Left lung (tissue), 10 donors: ENCODE measurements around the gene NAA10. TPM values are rescaled to one million over a fixed set of nuclear protein-coding genes. Genes with fewer than 3 reads are reported as not detected.

Experiments
- ATAC-seq: fragments of 200-7000 bp; cut with Tn5 transposase; one replicate; pipeline ENCODE4 v1.9.1; 2020; ENCODE audit warnings: moderate library complexity
- DNase-seq, 4 donors: peaks; one replicate each; pipeline ENCODE4 v3.0.0-alpha.2; 2013 to 2020
- H3K27ac ChIP-seq, 2 donors: fragments of 200-600 bp; sonication (generic) in 1 of 2; one replicate each; pipeline versions ENCODE4 v1.5.0 to v1.8.0; 2020 to 2021
- H3K27me3 ChIP-seq, 2 donors: fragments of 200-600 bp; sonication (generic) in 1 of 2; one replicate each; pipeline versions ENCODE4 v1.5.0 to v1.8.0; 2020 to 2021
- H3K36me3 ChIP-seq, 2 donors: fragments of 200-600 bp; sonication (generic) in 1 of 2; one replicate each; pipeline versions ENCODE4 v1.5.0 to v1.8.0; 2020 to 2021
- H3K4me1 ChIP-seq, 2 donors: fragments of 200-600 bp; one replicate each; pipeline ENCODE4 v1.8.0; 2021
- H3K4me3 ChIP-seq, 2 donors: fragments of 200-600 bp; sonication (generic) in 1 of 2; one replicate each; pipeline versions ENCODE4 v1.5.0 to v1.8.0; 2020 to 2021; ENCODE audit warnings: mild to moderate bottlenecking in 1 of 2
- H3K9me3 ChIP-seq, 2 donors: fragments of 200-600 bp; sonication (generic) in 1 of 2; one replicate each; pipeline versions ENCODE4 v1.5.0 to v1.8.0; 2020 to 2021
- intact Hi-C, 2 donors: fragments of 100-400 bp; cut with DNase I; formaldehyde crosslinking; loops; one replicate each; pipeline versions ENCODE4 v1.11.2 to v1.14.2; 2022
- polyA plus RNA-seq, 6 donors: library from polyadenylated mRNA; unstranded; fragments of 120-200 nt; gene quantifications; one replicate each; pipeline ENCODE4 v1.2.1, GENCODE V29; 2013; ENCODE audit not compliant: insufficient read length in 6 of 6
- total RNA-seq, 2 donors: library from RNA; stranded (reverse); fragmentation: NEBNext Ultra II Directional; extraction: Animal tissue kit (Norgen Biotek cat#: 25700); gene quantifications; one replicate each; pipeline ENCODE4 v1.2.1, GENCODE V29; 2021
- TF ChIP-seq, protein P1 (sequence below), 2 donors: fragments of 200-600 bp; sonication (generic) in 1 of 2; IDR thresholded peaks; one replicate each; pipeline versions ENCODE4 v1.5.0 to v1.8.0; 2021; ENCODE audit warnings: antibody characterized with exemption in 2 of 2
- donor health status: DM: no; HTN: yes; CAD: no.
- donor health status: DM: no; HTN: no; CAD: no.

The NAA10 gene
- total and polyA plus RNA-seq, 8 donors, result 49.0 to 105 (median 57.5) TPM

GRCh38 chrX:153925739-153926551 lies 8.9 kb downstream of the NAA10 start, which contains the start of gene ARHGAP4:
ARHGAP4 (minus strand) TSS chrX:153926264; CDS start chrX:153926202, 62 bp downstream.
- TF ChIP-seq, protein P1, sequence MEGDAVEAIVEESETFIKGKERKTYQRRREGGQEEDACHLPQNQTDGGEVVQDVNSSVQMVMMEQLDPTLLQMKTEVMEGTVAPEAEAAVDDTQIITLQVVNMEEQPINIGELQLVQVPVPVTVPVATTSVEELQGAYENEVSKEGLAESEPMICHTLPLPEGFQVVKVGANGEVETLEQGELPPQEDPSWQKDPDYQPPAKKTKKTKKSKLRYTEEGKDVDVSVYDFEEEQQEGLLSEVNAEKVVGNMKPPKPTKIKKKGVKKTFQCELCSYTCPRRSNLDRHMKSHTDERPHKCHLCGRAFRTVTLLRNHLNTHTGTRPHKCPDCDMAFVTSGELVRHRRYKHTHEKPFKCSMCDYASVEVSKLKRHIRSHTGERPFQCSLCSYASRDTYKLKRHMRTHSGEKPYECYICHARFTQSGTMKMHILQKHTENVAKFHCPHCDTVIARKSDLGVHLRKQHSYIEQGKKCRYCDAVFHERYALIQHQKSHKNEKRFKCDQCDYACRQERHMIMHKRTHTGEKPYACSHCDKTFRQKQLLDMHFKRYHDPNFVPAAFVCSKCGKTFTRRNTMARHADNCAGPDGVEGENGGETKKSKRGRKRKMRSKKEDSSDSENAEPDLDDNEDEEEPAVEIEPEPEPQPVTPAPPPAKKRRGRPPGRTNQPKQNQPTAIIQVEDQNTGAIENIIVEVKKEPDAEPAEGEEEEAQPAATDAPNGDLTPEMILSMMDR (IDR thresholded peaks at IDR 0.05), result no peak
- H3K4me1 ChIP-seq, result peaks cover 4 to 44% of the 10 kb centered on the region in 2 donors
- peak within 1 kb of the TSS; percentile 15 to 57 for H3K4me3 ChIP-seq
- ATAC-seq (no peak), DNase-seq (peak in 1 of 4 donors; percentile 86)
- no peaks in the 10 kb centered on the region for H3K9me3 ChIP-seq
- peaks cover 0 to 14% of the 10 kb centered on the region in 2 donors for H3K36me3 ChIP-seq
- intact Hi-C loops, result no loop called here
- H3K27ac ChIP-seq, result peak within 1 kb of the TSS; percentile 96 to 97
- no peaks in the 10 kb centered on the region for H3K27me3 ChIP-seq

DNA sequence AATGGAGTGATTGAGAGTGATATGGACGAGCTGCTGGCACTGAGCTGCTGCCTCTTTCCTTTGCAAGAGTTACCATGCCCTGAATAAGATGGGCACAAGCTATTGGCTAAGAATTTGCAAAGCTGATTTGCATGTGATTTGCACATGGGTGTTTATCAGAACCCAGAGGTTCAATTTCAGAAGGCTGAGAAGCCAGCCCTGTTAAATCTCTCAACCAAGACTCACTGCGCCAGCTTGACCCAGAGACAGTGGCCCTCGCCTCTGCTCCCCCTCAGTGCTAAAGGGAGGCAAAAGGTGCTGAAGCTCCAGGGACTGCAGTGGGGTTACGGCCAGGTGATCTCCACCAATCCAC lies 9.5 kb downstream of the NAA10 start:
- no peak for ATAC-seq
- intact Hi-C loops, result no loop called here
- Histone ChIP-seq H3K4me3 (peak overlapping the region in 1 of 2 donors; percentile 57), H3K36me3 (peaks cover 0 to 14% of the 10 kb centered on the region in 2 donors), H3K27ac (peak overlapping the region; percentile 67 to 97), H3K27me3 (no peaks in the 10 kb centered on the region), H3K4me1 (peaks cover 4 to 44% of the 10 kb centered on the region in 2 donors), H3K9me3 (no peaks in the 10 kb centered on the region)
- no peak for DNase-seq
- TF ChIP-seq, protein P1 (IDR thresholded peaks at IDR 0.05), result no peak

- intact Hi-C loops, result no loop called here
- no peaks in the 10 kb centered on the region for H3K27me3 ChIP-seq
- ATAC-seq (no peak), DNase-seq (peak in 2 of 4 donors; percentile 44 to 57)
- TF ChIP-seq, protein P1 (IDR thresholded peaks at IDR 0.05), result peak in 1 of 2 donors; percentile 20
- H3K36me3 ChIP-seq, result peaks cover 0 to 17% of the 10 kb centered on the region in 2 donors
- peak overlapping the region; percentile 67 to 97 for H3K27ac ChIP-seq
- peak overlapping the region in 1 of 2 donors; percentile 57 for H3K4me3 ChIP-seq
- H3K9me3 ChIP-seq, result no peaks in the 10 kb centered on the region
- H3K4me1 ChIP-seq, result peaks cover 4 to 40% of the 10 kb centered on the region in 2 donors
Observed at GRCh38 chrX:153924149-153924861, 10.5 kb downstream of the NAA10 start.

GRCh38 chrX:153922932-153923857 lies 11.6 kb downstream of the NAA10 start:
- intact Hi-C loops, result no loop called here
- Histone ChIP-seq H3K9me3 (no peaks in the 10 kb centered on the region), H3K27ac (peak overlapping the region in 1 of 2 donors; percentile 97), H3K4me1 (peaks cover 4 to 31% of the 10 kb centered on the region in 2 donors), H3K36me3 (peaks cover 0 to 28% of the 10 kb centered on the region in 2 donors), H3K4me3 (peak overlapping the region in 1 of 2 donors; percentile 57), H3K27me3 (no peaks in the 10 kb centered on the region)
- TF ChIP-seq, protein P1 (IDR thresholded peaks at IDR 0.05), result peak in 1 of 2 donors; percentile 39
- DNase-seq (peak in 3 of 4 donors; percentile 70 to 87 (median 74)), ATAC-seq (peak; percentile 48)
